Renal pelvis (tissue), 12 donors: ENCODE results near the gene FLAD1. TPM values are rescaled to one million over a fixed set of nuclear protein-coding genes. Genes with fewer than 3 reads are reported as not detected.

Experiments
- DNase-seq: peaks from one replicate; pipeline ENCODE4 v3.0.0-alpha.2; 2013
- long read RNA-seq, 16 experiments: transcript quantifications; one replicate each; lab custom pipeline, GENCODE V29; 2026
- polyA plus RNA-seq, 3 donors: library from polyadenylated mRNA; unstranded; fragments of 120-200 nt; gene quantifications; one replicate each; pipeline ENCODE4 v1.2.1, GENCODE V29; 2013; ENCODE audit not compliant: insufficient read length in 3 of 3

The FLAD1 gene
- 10 to 100 TPM; 34.1 to 39.0 (median 38.4) TPM for polyA plus RNA-seq
- long read RNA-seq, donor 1, partial matches to known transcripts: 5 of 10 reads
- long read RNA-seq, donor 1, other reads (novel, unspliced or antisense): 0 of 10 reads
- long read RNA-seq, donor 2, transcript FLAD1-203 (8 exons, 1,730 nt): major isoform, 9 of 18 reads
- long read RNA-seq, donor 2, partial matches to known transcripts: 7 of 18 reads
- long read RNA-seq, donor 2, other reads (novel, unspliced or antisense): 0 of 18 reads
- long read RNA-seq, donor 3, partial matches to known transcripts: 0 of 6 reads
- long read RNA-seq, donor 3, other reads (novel, unspliced or antisense): 0 of 6 reads
- long read RNA-seq, donor 4, transcript FLAD1-203 (8 exons, 1,730 nt): major isoform, 8 of 17 reads
- long read RNA-seq, donor 4, partial matches to known transcripts: 6 of 17 reads
- long read RNA-seq, donor 4, other reads (novel, unspliced or antisense): 0 of 17 reads
- long read RNA-seq, donor 5, partial matches to known transcripts: 0 of 3 reads
- long read RNA-seq, donor 5, other reads (novel, unspliced or antisense): 0 of 3 reads
- long read RNA-seq, donor 6, transcript FLAD1-203 (8 exons, 1,730 nt): major isoform, 7 of 14 reads
- long read RNA-seq, donor 6, partial matches to known transcripts: 6 of 14 reads
- long read RNA-seq, donor 6, other reads (novel, unspliced or antisense): 0 of 14 reads
- long read RNA-seq, donor 7, partial matches to known transcripts: 6 of 14 reads
- long read RNA-seq, donor 7, other reads (novel, unspliced or antisense): 0 of 14 reads
- long read RNA-seq, donor 8, partial matches to known transcripts: 0 of 5 reads
- long read RNA-seq, donor 8, other reads (novel, unspliced or antisense): 0 of 5 reads
- long read RNA-seq, donor 9, transcript FLAD1-203 (8 exons, 1,730 nt): major isoform, 8 of 15 reads
- long read RNA-seq, donor 9, partial matches to known transcripts: 6 of 15 reads
- long read RNA-seq, donor 9, other reads (novel, unspliced or antisense): 0 of 15 reads
- long read RNA-seq, donor 10, transcript FLAD1-203 (8 exons, 1,730 nt): major isoform, 5 of 13 reads
- long read RNA-seq, donor 10, partial matches to known transcripts: 5 of 13 reads
- long read RNA-seq, donor 10, other reads (novel, unspliced or antisense): 0 of 13 reads
- long read RNA-seq, donor 11, partial matches to known transcripts: 5 of 11 reads
- long read RNA-seq, donor 11, other reads (novel, unspliced or antisense): 0 of 11 reads
- long read RNA-seq, donor 12, transcript FLAD1-203 (8 exons, 1,730 nt): major isoform, 8 of 19 reads
- long read RNA-seq, donor 12, partial matches to known transcripts: 6 of 19 reads
- long read RNA-seq, donor 12, other reads (novel, unspliced or antisense): 0 of 19 reads
- long read RNA-seq, donor 13, partial matches to known transcripts: 0 of 3 reads
- long read RNA-seq, donor 13, other reads (novel, unspliced or antisense): 0 of 3 reads
- long read RNA-seq, donor 14: 0 reads
- long read RNA-seq, donor 15, transcript FLAD1-203 (8 exons, 1,730 nt): major isoform, 11 of 26 reads
- long read RNA-seq, donor 15, partial matches to known transcripts: 14 of 26 reads
- long read RNA-seq, donor 15, other reads (novel, unspliced or antisense): 0 of 26 reads
- long read RNA-seq, donor 16, partial matches to known transcripts: 5 of 15 reads
- long read RNA-seq, donor 16, other reads (novel, unspliced or antisense): 0 of 15 reads

DNA sequence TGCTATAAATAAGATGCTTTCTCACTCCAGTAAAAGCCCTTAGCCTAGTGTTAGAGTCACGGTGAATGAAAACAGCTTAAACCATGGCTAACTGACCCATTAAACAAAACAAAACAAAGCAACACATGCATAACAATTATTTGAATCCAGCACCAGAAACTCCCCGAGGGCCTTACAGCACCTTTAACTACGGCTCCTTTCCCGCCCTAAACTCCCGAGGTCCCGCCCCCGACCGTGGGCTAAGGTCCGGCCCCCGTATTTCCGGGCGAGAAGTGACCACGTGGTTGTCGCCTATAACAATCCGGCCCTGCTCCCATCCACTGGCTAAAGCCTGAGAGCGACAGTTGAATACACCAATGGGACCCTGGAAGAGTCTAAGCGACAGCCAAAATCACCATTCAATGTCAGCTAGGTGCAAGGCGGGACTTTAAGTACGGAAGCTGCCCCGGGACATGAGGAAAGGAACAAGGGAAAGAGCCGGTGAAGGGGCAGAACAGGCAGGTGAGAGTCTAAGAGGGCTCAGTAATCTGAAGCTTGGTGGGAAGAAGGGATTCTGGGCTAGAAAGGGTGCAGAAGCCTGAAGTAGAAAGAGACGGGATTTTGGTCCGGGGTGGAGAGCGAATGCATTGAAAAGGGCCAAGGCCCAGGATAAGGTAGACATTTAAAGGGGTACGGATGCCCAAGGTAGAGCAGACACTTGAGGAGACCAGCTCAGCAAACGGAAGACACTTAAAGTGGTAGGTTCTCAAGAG is at the start of gene FLAD1:
Gene FLAD1 (plus strand): TSS at position 448 of the 752 bp plus-strand sequence. CDS start 351 bp downstream, outside the sequence.
- DNase-seq: peak; percentile 100

DNA sequence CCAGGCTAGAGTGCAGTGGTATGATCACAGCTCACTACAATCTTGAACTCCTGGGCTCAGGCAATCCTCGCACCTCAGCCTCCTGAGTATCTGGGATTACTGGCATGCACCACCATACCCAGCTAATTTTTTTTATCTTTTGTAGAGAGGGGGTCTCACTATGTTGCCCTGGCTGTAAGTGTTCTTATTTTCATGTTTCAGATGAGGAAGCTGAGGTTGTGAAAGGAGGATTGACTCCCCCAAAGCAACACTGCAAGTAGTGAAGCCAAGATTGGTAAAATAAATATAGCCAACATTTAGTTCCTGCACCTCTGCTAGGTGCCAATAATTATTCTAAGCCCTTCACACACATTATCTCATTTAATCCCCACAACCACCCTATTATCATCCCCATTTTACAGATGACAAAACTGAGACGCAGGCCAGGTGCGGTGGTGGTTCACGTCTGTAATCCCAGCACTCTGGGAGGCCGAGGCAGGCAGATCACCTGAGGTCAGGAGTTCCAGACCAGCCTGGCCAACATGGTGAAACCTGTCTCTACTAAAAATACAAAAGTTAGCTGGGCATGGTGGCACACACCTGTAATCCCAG is 48.7 kb upstream of the FLAD1 start:
- no peak for DNase-seq

DNA sequence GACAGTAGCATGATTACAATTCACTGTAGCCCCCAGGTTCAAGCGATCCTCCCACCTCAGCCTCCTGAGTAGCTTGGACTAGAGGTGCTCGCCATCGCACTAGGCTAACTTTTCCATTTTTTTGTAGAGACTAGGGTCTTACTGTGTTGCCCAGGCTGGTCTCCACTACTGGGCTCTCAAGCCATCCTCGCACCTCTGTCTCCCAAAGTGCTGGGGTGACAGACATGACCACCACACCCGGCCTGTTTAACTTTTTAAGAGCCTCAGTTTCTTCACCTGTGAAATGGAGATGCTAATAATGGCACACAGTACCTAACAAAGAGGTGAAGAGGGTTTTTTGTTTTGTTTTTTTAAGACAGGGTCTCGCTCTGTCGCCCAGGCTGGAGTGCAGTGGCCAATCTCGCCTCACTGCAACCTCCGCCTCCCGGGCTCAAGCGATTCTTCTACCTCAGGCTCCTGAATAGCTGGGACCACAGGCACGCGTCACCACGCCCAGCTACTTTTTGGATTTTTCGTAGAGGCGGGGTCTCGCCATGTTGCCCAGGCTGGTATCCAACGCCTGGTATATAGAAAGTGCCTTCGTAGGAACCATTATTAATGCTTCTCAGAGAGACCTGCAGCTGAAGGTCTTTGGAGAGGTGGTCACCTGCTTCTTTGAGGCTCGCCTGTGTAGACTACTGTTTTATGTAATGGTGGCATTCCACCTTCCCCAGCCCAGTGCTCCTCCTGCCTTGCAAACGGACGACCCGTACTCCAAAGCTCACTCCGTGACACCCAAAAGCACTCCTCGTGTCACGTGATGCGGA is 47.2 kb upstream of the FLAD1 start:
- DNase-seq: no peak

DNA sequence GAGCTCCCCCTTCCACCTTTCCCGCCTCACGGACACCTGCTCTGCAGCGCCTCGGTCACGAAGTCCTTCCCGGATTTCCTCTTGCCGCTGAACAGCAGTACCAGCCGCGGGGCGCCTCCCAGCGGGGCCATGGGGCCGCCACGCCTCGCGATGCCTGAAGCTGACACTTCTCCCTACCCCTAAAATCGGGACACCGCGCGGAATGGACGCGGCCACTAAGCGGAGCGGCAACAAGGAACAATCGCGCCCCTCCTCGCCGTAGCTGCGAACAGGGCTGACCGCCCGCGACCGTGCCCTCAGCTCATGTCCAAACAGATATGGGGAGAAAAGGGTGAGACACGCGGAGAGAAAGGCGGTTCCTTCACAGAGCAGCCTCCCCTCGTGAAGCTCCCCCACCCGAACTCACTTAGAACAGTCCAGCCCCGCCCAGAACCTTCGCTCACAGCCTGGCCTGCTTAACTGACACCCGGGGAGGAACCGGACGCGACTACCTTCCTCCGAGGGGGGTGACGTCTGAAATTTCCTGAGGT is 46.5 kb upstream of the FLAD1 start, which contains the start of gene PMVK:
Gene PMVK (minus strand): TSS at position 165 of the 530 bp plus-strand sequence. CDS start 34 bp downstream, at position 131.
- DNase-seq: peak; percentile 97

DNA sequence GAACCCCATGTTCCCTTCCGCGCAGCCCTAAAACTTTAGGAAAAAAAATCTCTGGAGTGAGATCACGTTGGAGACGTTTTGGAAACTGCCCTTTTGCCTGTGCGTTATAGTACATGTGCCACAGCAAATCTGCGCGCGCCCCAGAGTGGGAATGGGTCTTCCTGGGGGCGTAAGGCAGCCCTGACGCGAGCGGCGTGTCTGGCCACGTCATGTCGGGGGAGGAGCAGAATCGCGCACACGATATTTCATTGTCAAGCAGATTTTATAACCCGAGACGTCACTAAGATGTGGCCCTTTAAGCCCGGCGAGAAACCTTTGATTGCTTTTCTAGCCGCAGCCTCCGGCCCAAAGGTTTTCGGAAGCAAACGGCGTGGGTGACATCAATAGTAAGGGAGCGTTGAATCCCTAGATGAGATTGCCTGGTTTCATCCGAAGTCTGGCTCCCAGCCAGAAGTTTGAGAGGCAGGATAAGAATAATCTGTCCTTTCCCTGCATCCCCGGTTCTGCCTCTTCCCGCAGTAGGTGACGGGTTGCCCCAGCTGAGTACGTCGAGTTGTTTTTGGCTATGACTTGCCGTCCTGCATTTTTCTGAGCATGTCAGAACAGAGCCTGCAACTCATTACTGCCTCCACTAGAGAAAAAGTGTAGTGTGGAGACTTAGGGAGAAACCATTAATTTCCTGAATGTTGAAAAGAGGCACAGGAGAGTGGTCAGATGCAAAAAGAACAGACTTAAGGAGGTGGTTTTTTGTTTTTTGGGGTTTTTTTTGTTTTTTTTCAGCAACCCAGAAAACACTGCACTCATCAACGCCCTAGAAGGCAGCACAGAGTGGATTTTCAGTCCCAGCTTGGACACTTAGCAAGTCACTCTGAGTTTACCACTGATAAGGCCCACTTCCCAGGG is 45.8 kb upstream of the FLAD1 start:
- peak; percentile 95 for DNase-seq

DNA sequence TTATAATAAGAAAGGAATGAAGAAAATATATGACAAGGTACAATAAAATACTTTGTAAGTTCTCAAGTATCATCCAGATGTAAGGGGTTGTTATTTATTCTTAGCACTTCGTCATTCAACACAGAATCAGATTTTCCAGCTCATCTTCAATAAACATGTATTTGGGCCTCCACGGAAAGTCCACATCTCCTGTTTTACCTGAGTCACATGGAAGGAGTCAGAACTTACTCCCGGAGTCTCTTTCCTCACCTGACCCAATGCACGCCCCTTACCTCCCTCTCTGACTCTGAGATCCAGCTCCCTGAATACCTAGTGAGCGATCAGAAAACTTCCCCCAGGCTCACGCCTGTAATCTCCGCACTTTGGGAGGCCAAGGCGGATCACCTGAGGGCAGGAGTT is 45.2 kb upstream of the FLAD1 start:
- DNase-seq: no peak

DNA sequence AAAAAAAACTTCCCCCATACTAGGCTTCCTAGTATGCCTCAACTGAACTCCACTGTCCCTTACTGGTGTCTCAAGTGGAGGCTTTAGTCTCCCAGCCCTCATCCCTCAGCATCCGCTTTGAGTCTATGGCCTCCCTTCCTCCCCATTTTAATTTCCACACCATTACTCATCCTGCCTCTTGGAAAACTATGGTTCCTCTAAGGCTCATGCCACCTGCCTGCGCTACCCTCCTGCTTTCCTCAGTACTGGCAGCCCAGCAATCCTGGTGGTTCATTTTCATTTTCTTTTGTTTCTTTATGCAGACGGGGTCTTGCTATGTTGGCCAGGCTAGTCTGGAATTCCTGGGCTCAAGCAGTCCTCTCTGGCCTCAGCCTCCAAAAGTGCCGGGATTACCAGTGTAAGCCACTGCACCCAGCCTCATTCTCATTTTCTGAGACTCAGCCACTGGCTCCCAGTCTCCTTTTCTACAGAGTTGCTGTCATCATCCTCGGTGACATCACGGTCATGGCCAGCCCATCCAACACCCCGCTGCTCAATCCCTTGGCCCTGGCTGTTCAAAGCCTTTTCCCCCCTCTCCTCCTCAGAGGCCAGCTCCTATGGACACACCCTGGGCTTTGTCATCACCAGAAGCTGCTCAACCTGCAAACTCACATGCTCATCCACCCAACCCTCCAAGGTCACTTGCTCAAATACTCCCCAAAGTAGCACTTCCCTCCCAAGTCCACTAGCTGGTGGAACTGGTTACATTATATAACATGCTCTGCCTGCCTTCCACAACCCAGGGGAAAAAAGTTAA is 44.3 kb upstream of the FLAD1 start:
- DNase-seq: no peak

DNA sequence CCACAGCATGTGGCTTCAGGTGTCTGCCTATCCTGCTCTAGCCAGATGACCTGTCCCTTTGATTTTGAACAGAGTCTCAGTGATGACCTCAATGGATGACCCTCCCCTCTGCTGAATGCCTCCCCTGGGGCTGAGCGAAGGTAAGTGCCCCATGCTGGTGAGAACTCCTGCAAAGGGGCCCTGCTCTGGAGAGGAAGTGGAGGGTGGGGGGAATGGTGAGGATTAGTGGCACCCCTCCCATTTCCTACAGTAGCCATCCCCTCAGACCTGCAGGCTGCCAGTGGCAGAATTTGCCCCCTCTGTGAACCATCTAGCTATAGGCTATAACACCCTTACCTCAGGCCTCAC is 43.0 kb upstream of the FLAD1 start:
- no peak for DNase-seq

DNA sequence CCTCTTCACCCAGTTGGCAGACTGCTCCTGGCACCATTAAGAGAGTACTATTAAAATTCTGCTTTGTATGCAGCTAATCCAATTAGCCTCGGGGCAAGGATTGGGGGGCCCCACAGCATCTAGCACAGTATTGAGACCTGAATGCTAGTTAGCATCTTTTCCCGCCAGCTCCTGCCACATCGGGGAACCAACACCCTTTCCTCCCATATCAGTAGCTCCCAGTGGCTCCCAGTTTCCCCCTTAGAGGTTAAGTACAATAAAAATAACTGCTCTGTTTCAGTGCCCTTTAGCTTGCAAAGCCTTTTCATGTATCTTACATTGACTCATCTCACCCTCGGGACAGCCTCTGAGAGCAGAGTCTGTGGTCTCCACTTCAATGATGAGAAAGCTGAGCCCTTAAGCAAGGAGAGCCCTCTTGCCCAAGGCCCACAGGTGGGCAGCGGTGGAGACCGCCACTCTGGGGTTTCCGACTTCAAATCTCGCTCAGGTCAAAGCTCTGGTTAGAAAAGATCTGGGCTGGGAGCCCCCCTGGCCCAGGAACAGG is 42.4 kb upstream of the FLAD1 start:
- no peak for DNase-seq

DNA sequence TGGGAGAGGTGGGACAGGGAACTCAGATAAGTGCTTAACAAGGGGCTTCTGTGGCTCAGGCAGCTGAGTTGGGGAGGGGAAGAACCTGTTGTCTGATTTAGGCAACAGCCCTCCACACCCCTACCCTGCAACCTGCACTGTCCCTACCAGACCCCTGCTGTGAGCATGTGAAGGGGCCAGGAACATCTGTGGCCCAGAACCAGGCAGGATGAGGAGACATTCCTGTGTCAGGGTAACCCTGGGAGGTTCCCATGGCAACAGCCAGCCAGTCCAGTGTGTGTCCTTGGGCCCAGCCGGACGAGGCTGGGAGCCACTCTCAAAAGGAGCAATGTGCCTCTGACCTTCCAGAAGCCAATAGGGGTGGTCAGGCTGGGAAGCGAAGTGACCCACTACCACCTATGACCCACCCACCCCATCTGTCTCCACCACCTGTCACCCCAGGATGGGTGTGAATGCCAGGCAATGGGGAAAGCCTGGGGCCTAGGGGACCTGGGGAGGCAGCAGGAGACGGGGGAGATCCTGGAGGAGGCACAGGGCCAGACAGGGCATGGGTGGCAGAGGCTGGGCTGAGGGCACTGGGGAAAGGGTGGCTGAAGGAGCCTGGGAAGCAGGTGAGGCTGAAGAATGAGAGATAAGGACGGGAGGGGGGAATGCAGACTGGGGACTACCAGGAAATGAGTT is 41.7 kb upstream of the FLAD1 start:
- DNase-seq: no peak

DNA sequence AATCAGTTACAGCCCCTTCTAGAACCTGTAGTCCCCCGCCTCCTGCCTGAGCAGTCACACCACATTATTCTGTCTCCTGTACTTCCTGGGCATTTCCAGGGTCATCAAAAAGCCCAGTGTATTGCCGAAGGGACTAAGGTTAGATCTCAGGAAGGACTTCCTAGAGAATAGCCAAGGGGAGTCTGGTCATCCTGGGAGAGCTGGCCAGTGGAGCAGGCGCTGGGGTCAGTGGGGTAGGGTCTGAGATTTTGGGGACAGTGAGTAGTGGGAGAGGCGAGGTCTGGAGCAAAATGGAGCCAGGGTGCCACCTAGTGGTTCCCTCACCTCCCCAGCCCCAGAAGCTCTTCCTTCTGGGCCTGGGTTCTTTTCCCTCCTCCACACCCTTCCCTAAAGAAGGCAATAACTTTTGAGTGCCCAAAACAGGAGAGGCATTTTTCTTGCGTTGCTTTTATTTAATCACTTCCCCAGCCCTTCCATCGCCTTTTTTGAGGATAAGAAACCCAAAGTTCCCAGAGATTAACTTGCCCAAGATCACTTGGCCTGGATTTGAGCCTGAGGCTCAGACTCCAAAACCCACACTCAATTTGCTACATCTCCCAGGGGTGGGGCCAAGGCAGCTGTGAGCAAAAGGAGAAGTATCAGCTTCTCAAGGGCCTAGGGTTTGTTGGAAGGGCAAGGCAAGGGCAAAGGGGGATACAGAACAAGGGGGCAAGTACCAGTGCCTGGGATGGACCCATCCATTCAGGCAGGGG is 39.3 kb upstream of the FLAD1 start:
- DNase-seq: no peak

DNA sequence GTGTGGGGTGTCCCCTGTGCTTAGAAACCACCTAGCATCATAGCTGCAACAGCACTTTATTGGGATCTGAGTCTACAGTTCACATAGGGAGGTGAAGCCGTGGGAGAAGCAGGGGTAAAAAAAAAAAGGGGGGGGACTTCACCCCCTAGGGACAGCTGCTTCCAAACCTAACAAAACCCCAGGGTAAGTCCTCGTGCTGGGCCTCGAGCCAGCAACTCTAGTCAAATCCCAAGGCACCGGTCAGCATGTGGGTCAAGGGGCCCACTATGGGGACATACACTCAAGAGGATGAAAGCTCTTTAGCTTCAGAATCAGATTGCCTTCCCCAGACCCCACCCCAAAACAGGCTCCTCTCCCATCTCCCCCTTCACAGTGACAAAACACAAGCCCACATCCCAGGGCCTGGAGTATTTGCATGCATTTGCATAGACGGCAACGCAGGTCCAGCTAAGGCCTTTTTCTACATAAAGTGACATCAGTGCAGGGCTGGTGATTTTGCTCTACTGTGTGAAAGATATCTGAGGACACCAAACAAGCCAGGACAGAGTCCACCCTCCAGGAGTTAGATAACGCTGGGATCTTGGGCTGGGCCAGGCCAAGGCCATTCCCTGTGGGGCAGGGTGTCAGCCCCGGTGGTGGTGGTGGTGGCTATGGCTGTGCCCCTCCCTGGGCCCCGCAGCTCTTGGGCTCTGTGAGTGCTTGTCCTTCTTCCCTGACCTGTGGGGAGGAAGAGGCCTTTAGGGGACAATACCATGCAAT is 38.6 kb upstream of the FLAD1 start:
- no peak for DNase-seq

DNA sequence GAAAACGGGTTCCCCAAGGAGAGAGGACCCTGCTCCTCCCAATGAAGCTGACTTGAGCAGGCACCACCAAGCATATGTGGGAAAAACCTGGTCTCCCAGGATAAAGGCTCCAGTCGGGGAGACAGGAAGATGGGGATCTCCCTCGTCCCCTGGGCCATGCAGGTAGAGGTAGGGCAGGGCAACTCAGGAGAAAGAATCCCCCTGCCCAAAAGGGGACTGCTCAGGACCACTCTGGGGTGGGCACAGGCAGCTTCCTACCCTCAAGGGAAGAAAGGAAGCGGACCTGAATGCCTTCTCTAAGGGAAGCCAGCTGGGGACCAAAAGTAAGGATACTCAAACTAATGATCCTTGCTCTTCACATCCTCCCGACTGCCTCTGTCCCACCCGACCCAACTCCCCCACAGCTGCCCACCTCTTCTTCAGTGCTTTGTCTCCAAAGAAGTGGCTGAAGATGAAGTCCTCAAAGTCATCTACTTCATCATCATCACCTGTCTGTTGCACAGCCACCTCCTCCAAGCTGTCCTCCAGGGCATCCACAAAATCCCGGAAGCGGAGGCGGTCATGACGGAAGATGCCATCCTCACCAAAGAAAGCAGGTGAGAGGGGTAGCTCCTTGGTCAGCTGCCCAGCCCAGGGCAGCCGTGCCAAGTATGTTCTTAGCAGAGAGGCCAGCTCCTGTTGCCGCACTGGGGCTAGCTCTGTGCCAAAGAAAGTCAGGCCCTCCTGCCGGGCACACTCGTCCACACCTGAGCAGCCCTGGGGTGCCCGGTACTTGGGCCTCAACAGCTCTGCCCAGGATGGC is 37.8 kb upstream of the FLAD1 start:
- no peak for DNase-seq
